Activated naive CD8-positive, alpha-beta T cell treated with anti-CD3 and anti-CD28 coated beads, Interleukin-2, amount 50 U/mL, for 16 hours (primary cell): ENCODE data around the gene COX10.
"Not testable (repeated sequence)": the region's sequence is repeated elsewhere in the genome, so short reads cannot be mapped to it uniquely, and the experiment has no call there.

ENCODE experiments used
- DNase-seq: peaks from one replicate; pipeline ENCODE4 v3.0.0-alpha.2; 2020; ENCODE audit warnings: low read depth, low spot score

Gene COX10

GRCh38 chr17:14177801-14178200 lies 108.5 kb downstream of the COX10 start:
- DNase-seq = not testable (repeated sequence)

GRCh38 chr17:14179951-14180350 lies 110.6 kb downstream of the COX10 start:
- not testable (repeated sequence) for DNase-seq

- DNase-seq = not testable (repeated sequence)
Measured at GRCh38 chr17:14182084-14182483, 112.8 kb downstream of the COX10 start.

GRCh38 chr17:14184536-14184935 lies 115.2 kb downstream of the COX10 start:
- DNase-seq = not testable (repeated sequence)

GRCh38 chr17:14186443-14186842 lies 117.1 kb downstream of the COX10 start:
- DNase-seq = not testable (repeated sequence)

- not testable (repeated sequence) for DNase-seq
Measured at GRCh38 chr17:14190774-14191173, 121.5 kb downstream of the COX10 start.

GRCh38 chr17:14191469-14191868 lies 122.2 kb downstream of the COX10 start:
- DNase-seq = not testable (repeated sequence)

- not testable (repeated sequence) for DNase-seq
Measured at GRCh38 chr17:14192039-14192438, 122.7 kb downstream of the COX10 start.

- not testable (repeated sequence) for DNase-seq
Measured at GRCh38 chr17:14192636-14193344, 123.5 kb downstream of the COX10 start.

- DNase-seq = no peak
Measured at GRCh38 chr17:14196377-14196997, 127.2 kb downstream of the COX10 start.

GRCh38 chr17:14197057-14197456 lies 127.8 kb downstream of the COX10 start:
- DNase-seq = no peak

- no peak for DNase-seq
Measured at GRCh38 chr17:14197586-14197985, 128.3 kb downstream of the COX10 start.

GRCh38 chr17:14198013-14198412 lies 128.7 kb downstream of the COX10 start:
- no peak for DNase-seq

- no peak for DNase-seq
Measured at GRCh38 chr17:14198575-14198974, 129.3 kb downstream of the COX10 start.

GRCh38 chr17:14199601-14200000 lies 130.3 kb downstream of the COX10 start:
- no peak for DNase-seq

GRCh38 chr17:14200354-14200753 lies 131.1 kb downstream of the COX10 start:
- DNase-seq = no peak

GRCh38 chr17:14201021-14201987 lies 132.0 kb downstream of the COX10 start:
- no peak for DNase-seq

GRCh38 chr17:14201988-14202380 lies 132.7 kb downstream of the COX10 start:
- DNase-seq = no peak

- no peak for DNase-seq
Measured at GRCh38 chr17:14202388-14203166, 133.3 kb downstream of the COX10 start.

- no peak for DNase-seq
Measured at GRCh38 chr17:14203388-14203787, 134.1 kb downstream of the COX10 start.

- DNase-seq = no peak
Measured at GRCh38 chr17:14204084-14204483, 134.8 kb downstream of the COX10 start.
